T-helper 2 cell (primary cell): Measurements from ENCODE around the gene TECTB.

Experiments used
- DNase-seq, 5 experiments: peaks; one replicate each; pipeline versions ENCODE4 v3.0.0 to v3.0.0-alpha.2; 2012 to 2022

Gene TECTB

DNA sequence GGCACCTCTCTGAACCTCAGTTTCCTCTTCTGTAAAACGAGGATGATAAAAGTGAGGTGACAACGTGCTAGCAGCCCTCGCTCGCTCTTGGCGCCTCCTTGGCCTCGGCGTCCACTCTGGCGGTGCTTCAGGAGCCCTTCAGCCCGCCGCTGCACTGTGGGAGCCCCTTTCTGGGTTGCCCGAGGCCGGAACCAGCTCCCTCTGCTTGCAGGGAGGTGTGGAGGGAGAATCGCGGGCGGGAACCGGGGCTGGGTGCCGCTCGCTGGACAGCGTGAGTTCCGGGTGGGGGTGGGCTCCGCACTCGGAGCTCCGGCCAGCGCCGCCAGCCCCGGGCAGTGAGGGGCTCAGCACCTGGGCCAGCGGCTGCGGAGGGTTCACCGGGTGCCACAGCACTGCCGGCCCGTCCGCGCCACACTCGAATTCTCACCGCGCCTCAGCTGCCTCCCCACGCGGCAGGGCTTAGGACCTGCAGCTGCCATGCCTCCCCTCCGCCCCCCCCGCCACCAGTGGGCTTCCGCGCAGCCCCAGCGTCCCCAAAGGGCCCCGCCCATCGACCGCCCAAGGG lies 66.4 kb downstream of the TECTB start:
- DNase-seq = no peak

DNA sequence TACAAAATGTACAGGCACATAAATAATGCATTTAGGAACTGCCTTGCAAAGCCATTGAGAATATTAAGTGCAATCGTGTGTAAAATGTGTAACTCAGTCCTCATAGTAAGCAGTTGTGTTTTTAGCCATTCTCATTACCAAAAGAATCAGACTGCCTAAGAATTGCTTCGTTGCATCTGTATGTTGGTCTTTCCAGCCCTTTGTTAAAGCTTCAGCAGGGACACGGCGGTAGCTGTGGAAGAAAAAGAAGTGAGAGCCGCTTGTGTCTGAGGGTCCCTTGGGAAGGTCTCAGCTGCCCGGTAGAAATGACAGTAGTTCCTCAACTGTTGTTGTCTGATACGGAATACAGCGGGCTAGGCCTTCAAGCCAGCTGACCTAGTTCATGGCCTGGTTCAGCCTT lies 67.9 kb downstream of the TECTB start:
- DNase-seq = no peak

DNA sequence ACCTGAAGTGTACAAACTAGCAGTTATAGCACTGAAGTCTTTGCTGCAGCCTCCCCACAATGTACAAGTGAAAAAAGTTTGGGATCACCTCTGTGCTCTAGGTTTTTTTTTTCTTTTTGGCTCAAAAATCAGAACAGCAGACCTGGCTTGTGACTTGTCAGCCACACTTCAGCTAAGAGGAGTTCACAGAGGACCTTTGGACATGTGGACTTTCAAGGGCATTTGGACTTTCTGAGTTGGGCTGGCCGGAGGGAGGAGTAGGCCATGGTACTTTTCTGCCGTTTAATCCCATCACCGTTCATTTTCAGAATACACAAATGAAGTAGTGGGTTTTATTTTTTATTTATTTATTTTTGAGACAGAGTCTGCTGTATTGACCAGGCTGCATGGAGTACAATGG lies 68.8 kb downstream of the TECTB start:
- no peak for DNase-seq

DNA sequence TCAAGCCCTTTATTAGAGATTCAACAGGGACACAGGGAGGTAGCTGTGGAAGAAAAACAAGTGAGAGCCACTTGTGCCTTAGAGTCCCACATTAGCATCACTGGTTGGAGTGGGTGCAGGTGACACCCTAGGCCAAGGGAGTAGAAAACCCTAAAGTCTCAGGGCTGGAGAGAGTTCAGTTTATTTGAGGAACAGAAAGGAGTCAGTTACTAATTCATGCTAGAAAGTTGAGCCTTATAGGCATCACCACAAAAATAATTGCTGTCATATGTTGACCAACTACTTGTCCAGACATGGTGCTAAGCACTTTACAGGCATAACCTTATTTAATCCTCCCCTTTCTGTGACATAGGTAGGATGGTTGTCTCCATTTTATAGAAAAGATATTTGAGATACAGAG lies 69.8 kb downstream of the TECTB start:
- DNase-seq = no peak
